ACHN (cell line): Measurements from ENCODE around the gene ADRM1.

Experiments used
- DNase-seq: peaks from one replicate; pipeline ENCODE4 v3.0.0-alpha.2; 2015
- in situ Hi-C: cut with HindIII; loops from 2 replicates; pipeline ENCODE4 v1.10.0; 2017; ENCODE audit warnings: low sequenced_read_pairs, low pct_ligation_motif_present, low pct_unique_long_range_greater_than_20kb

Gene ADRM1

GRCh38 chr20:62306414-62307187 lies 3.8 kb downstream of the ADRM1 start:
- in situ Hi-C loops, result no loop called here
- DNase-seq, result no peak

- in situ Hi-C loops, result no loop called here
- DNase-seq, result no peak
Observed at GRCh38 chr20:62307226-62308101, 4.7 kb downstream of the ADRM1 start.

GRCh38 chr20:62308102-62308822 lies 5.5 kb downstream of the ADRM1 start:
- in situ Hi-C loops, result no loop called here
- no peak for DNase-seq

GRCh38 chr20:62309198-62309944 lies 6.6 kb downstream of the ADRM1 start:
- in situ Hi-C loops, result no loop called here
- no peak for DNase-seq

GRCh38 chr20:62309947-62310756 lies 7.4 kb downstream of the ADRM1 start:
- no peak for DNase-seq
- in situ Hi-C loops, result no loop called here

- no peak for DNase-seq
- in situ Hi-C loops, result no loop called here
Observed at GRCh38 chr20:62310757-62311121, 7.9 kb downstream of the ADRM1 start.

- no peak for DNase-seq
- in situ Hi-C loops, result no loop called here
Observed at GRCh38 chr20:62311150-62311549, 8.4 kb downstream of the ADRM1 start.

GRCh38 chr20:62311832-62312661 lies 9.2 kb downstream of the ADRM1 start:
- in situ Hi-C loops, result no loop called here
- no peak for DNase-seq

- no peak for DNase-seq
- in situ Hi-C loops, result no loop called here
Observed at GRCh38 chr20:62312662-62312977, 9.8 kb downstream of the ADRM1 start.

GRCh38 chr20:62313021-62313420 lies 10.2 kb downstream of the ADRM1 start:
- in situ Hi-C loops, result no loop called here

GRCh38 chr20:62313460-62314338 lies 10.9 kb downstream of the ADRM1 start:
- in situ Hi-C loops, result no loop called here
- DNase-seq, result no peak

More at GRCh38 chr20:62313021-62313420, 10.2 kb downstream of the ADRM1 start:
- no peak for DNase-seq

GRCh38 chr20:62314339-62314638 lies 11.5 kb downstream of the ADRM1 start:
- in situ Hi-C loops, result no loop called here
- no peak for DNase-seq

- in situ Hi-C loops, result no loop called here
- no peak for DNase-seq
Observed at GRCh38 chr20:62314711-62315302, 12.0 kb downstream of the ADRM1 start.

- in situ Hi-C loops, result no loop called here
- no peak for DNase-seq
Observed at GRCh38 chr20:62315773-62316172, 13.0 kb downstream of the ADRM1 start.

- in situ Hi-C loops, result no loop called here
Observed at GRCh38 chr20:62316331-62317166, 13.8 kb downstream of the ADRM1 start.

More at GRCh38 chr20:62316331-62317166, 13.8 kb downstream of the ADRM1 start:
- no peak for DNase-seq
